NT2/D1 (cell line): ENCODE results near the gene CFAP61.

Experiments
- YY1 ChIP-seq: IDR thresholded peaks from 2 replicates; pipeline ENCODE4 v1.6.1; 2011; ENCODE audit not compliant: insufficient read length, insufficient read depth
- ZNF274 ChIP-seq: IDR thresholded peaks from 2 replicates; pipeline ENCODE4 v1.6.1; 2011; ENCODE audit warnings: mild to moderate bottlenecking, low read depth, low read length

- TF ChIP-seq ZNF274 = no peak
- TF ChIP-seq YY1 = no peak
These were observed 301.2 kb downstream of the CFAP61 start for GRCh38 chr20:20353576-20353975.
